Measurements from ENCODE around the gene NLRP1.

Gene NLRP1

GRCh38 chr17:5531085-5531418 is 53.3 kb downstream of the NLRP1 start:
- no peaks in the 10 kb centered on the region for H3K9me3 ChIP-seq (ENCODE audit: insufficient read depth, low read length, severe bottlenecking)
- H3K27ac ChIP-seq (ENCODE audit: low read length) = no peak overlapping the region
- DNase-seq (no peak), ATAC-seq (ENCODE audit: insufficient read depth, low read depth) (no peak)
- no peaks in the 10 kb centered on the region for H3K27me3 ChIP-seq (ENCODE audit: insufficient read depth, low read length, poor library complexity)
- H3K4me1 ChIP-seq (ENCODE audit: insufficient read depth, low read length) = no peaks in the 10 kb centered on the region
- no peak for TF ChIP-seq CTCF (IDR thresholded peaks at IDR 0.05; ENCODE audit: borderline replicate concordance, extremely low read depth, low read length, poor library complexity, severe bottlenecking)
- H3K9ac ChIP-seq (ENCODE audit: low read depth, low read length) = no peak overlapping the region
- H3K4me2 ChIP-seq (ENCODE audit: insufficient read depth, low read length) = no peak overlapping the region
- no peaks in the 10 kb centered on the region for H4K20me1 ChIP-seq (ENCODE audit: insufficient read depth, low read length)
- no peaks in the 10 kb centered on the region for H3K79me2 ChIP-seq (ENCODE audit: insufficient read depth, low read length)
- H3K4me3 ChIP-seq (ENCODE audit: low read depth in 1 of 2, low read length in 2 of 2) = no peak overlapping the region
- peaks cover 11% of the 10 kb centered on the region for H3K36me3 ChIP-seq (ENCODE audit: insufficient read depth, low read length)
- no peak overlapping the region for H2AFZ ChIP-seq (ENCODE audit: low read depth, low read length)

GRCh38 chr17:5530265-5531084 is 53.8 kb downstream of the NLRP1 start:
- Histone ChIP-seq H3K4me3 (ENCODE audit: low read depth in 1 of 2, low read length in 2 of 2) (no peak overlapping the region), H4K20me1 (ENCODE audit: insufficient read depth, low read length) (no peaks in the 10 kb centered on the region), H3K4me1 (ENCODE audit: insufficient read depth, low read length) (no peaks in the 10 kb centered on the region), H3K79me2 (ENCODE audit: insufficient read depth, low read length) (no peaks in the 10 kb centered on the region), H3K4me2 (ENCODE audit: insufficient read depth, low read length) (no peak overlapping the region), H3K9ac (ENCODE audit: low read depth, low read length) (no peak overlapping the region), H3K27ac (ENCODE audit: low read length) (no peak overlapping the region), H3K36me3 (ENCODE audit: insufficient read depth, low read length) (peaks cover 8% of the 10 kb centered on the region), H3K27me3 (ENCODE audit: insufficient read depth, low read length, poor library complexity) (no peaks in the 10 kb centered on the region), H3K9me3 (ENCODE audit: insufficient read depth, low read length, severe bottlenecking) (no peaks in the 10 kb centered on the region), H2AFZ (ENCODE audit: low read depth, low read length) (no peak overlapping the region)
- TF ChIP-seq EZH2 (IDR thresholded peaks at IDR 0.05; ENCODE audit: borderline replicate concordance, low read depth, low read length, severe bottlenecking) = no peak
- TF ChIP-seq CTCF (IDR thresholded peaks at IDR 0.05; ENCODE audit: borderline replicate concordance, extremely low read depth, low read length, poor library complexity, severe bottlenecking) = no peak
- DNase-seq (no peak), ATAC-seq (ENCODE audit: insufficient read depth, low read depth) (no peak)

GRCh38 chr17:5527601-5528250 is 56.6 kb downstream of the NLRP1 start:
- no peak overlapping the region for H2AFZ ChIP-seq (ENCODE audit: low read depth, low read length)
- no peaks in the 10 kb centered on the region for H3K27me3 ChIP-seq (ENCODE audit: insufficient read depth, low read length, poor library complexity)
- H3K4me1 ChIP-seq (ENCODE audit: insufficient read depth, low read length) = no peaks in the 10 kb centered on the region
- no peak overlapping the region for H3K4me2 ChIP-seq (ENCODE audit: insufficient read depth, low read length)
- ATAC-seq (ENCODE audit: insufficient read depth, low read depth) (no peak), DNase-seq (no peak)
- H3K36me3 ChIP-seq (ENCODE audit: insufficient read depth, low read length) = peaks cover 10% of the 10 kb centered on the region
- no peaks in the 10 kb centered on the region for H4K20me1 ChIP-seq (ENCODE audit: insufficient read depth, low read length)
- TF ChIP-seq EZH2 (IDR thresholded peaks at IDR 0.05; ENCODE audit: borderline replicate concordance, low read depth, low read length, severe bottlenecking) (no peak), CTCF (IDR thresholded peaks at IDR 0.05; ENCODE audit: borderline replicate concordance, extremely low read depth, low read length, poor library complexity, severe bottlenecking) (no peak)
- no peak overlapping the region for H3K9ac ChIP-seq (ENCODE audit: low read depth, low read length)
- H3K79me2 ChIP-seq (ENCODE audit: insufficient read depth, low read length) = no peaks in the 10 kb centered on the region
- no peak overlapping the region for H3K4me3 ChIP-seq (ENCODE audit: low read depth in 1 of 2, low read length in 2 of 2)
- H3K9me3 ChIP-seq (ENCODE audit: insufficient read depth, low read length, severe bottlenecking) = no peaks in the 10 kb centered on the region
- no peak overlapping the region for H3K27ac ChIP-seq (ENCODE audit: low read length)

Data from DND-41 (cell line).